IPS DF 4.7 (cell line): ENCODE data around the gene DGKG.

Experiments used
- DNase-seq: peaks from one replicate; pipeline ENCODE4 v3.0.0-alpha.2; 2013; ENCODE audit warnings: low spot score; ENCODE audit errors: extremely low read depth

Gene DGKG

DNA sequence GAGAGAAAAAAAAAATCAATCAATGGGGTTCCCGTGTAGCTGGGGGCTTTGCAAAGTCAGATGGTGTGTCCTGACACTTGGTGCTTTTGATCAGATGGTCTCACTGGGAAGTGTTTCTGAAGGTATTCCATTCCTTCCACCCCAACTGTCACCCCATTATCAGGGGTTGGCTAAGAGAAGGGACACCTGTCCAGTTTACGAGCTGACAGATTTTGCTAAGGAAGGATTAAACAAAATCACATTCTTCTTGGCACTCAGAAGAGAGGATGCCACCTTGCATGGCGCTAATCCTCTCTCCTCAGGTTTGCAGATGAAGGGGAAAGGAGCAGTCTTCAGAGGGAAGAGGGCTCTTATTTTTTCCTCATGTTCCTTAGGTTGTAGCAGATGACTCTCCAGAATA lies 149.4 kb downstream of the DGKG start:
- no peak for DNase-seq

DNA sequence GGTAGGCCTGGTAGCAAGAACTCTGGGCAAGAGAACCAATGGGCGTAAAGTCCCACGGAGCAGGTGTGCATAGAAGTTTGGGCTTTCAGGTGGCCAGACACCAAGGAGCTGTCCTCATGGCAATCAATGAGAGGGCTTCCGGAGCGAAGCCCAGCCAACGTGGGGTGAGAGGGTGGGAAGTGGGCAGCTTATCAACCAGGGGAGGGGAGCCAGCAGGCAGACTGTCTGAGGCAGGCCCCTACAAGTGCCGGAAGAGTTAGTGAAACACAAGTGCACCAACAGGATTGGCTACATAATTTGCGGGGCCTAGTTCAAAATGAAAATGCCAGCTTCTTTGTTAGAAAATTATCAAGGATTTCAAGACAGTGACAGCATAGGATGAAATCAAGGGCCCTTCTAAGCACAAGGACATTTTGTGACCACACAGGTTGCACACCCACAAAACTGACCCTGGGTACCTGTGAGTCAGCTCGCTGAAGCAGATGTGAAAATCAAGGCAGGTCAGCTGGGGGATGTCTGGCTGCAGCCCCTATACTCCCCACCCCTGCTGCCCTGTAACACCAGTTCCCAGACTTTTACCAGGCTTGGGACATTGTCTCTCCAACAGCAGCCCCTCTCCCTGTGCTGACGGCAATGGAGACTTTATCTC lies 151.1 kb downstream of the DGKG start:
- DNase-seq, result no peak

DNA sequence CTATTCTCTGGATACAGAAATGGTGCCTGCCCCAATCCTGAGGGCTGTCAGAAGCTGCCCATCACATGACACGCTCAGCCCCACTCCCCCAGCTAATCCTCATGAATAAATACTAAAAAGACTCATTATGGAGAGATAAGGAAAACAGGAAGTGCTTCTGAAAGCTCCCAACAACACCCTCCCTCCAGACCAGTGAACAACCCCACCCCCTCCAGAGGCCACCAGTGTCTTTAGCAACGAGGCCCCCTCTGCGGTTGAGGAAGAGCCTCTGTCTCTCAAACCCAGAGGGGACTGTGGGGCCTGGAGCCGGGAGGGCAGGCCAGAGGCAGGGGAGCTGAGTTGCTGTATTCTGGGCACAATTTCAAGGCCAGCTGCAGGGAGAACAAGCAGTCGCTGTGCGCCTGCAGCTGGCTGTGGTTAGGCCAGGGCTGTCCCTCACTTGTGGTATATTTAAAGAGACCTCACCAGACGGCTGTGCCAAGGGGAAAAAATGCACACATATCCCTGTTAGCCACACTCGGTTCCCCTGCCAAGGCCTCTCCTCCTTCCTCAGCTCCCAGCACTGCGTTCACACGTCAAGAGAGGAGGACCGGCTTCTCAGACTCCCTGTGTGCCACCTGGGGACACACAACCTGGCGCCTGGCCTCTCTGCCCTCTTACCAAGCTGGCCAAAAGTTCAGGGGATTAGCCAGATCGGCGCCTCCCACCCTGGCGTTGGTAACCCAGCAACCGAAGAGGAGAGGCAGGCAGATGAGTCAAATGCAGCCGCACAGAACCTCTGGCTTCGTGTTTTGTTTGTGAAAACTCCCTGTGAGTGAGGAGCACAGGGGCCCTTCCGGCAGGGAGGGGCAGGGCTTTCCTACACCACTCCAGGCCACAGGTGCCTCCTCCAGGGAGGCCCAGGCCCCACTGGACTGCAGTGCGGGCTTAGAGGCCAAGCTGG lies 152.0 kb downstream of the DGKG start:
- no peak for DNase-seq

DNA sequence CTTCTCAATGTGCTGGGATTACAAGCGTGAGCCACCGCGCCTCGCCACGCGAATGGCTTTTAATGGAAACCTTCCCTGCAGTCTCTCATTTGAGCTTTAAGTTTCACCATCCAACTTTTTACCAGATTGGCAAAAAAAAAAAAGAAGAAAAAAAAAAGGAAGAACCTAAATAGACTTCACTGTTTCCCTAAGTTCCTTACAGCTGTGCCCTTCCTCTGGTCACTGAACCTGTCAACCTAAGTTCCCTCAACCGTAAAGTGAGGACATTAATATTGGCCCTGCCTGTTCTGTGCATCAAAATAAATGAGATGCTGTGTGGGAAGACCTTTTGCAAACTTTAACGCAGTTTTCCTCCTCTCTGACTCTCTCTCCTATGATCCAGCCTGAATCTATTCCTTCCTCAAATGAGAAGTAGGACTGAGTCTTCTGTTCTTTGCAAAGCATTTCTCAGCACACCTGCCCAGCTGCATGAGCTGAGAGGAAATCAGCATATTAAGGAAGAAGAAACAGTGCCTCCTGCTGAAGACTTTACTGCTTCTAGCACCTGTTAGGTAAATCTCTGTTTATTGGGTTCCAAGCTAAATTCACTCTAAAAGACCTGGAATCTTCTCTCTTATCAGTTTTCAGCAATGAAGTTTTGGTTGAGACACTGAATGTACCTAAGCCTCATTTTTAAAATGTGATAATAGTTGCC lies 153.6 kb downstream of the DGKG start:
- DNase-seq, result no peak

DNA sequence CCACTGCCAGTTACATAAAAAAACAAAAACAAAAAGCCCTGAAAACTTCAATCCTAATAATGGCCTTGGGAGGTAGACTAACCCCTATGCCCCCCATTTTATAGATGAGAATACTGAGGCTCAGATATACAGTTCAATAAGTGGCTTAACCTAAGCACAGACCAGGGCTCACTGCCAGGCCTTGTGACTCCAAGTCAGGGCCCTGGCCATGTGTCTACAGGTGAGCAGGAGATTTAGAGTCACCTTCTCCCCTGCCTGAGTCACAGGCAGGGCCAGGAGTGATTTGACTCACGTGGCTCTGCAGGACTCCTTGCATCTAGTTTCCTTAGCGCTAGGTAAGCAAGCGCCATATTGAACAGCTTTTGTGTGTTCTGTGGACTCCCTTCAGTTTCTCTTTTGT lies 154.5 kb downstream of the DGKG start:
- no peak for DNase-seq

DNA sequence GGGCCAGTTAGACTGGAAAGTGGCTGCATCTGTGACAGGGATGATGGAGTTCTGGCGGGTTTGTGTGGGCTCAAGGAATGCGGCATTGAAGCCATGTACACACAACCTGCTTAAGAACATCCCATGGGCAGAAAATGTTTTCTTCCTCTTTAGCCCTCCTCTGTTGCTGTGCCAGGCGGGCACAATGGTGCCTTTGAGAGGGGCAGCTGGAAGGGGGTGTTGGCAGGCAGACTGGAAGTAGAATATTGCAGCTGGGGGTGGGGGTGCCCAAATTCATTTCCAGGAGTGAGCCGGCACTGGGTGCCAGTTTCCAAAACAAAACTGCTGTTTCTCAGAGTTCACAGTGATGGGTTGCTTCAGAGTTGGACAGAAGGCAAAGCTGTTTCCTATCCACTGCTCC lies 161.3 kb downstream of the DGKG start:
- DNase-seq, result no peak

GRCh38 chr3:186198442-186198841 lies 163.6 kb downstream of the DGKG start:
- DNase-seq, result no peak

GRCh38 chr3:186194451-186194811 lies 167.6 kb downstream of the DGKG start:
- no peak for DNase-seq

DNA sequence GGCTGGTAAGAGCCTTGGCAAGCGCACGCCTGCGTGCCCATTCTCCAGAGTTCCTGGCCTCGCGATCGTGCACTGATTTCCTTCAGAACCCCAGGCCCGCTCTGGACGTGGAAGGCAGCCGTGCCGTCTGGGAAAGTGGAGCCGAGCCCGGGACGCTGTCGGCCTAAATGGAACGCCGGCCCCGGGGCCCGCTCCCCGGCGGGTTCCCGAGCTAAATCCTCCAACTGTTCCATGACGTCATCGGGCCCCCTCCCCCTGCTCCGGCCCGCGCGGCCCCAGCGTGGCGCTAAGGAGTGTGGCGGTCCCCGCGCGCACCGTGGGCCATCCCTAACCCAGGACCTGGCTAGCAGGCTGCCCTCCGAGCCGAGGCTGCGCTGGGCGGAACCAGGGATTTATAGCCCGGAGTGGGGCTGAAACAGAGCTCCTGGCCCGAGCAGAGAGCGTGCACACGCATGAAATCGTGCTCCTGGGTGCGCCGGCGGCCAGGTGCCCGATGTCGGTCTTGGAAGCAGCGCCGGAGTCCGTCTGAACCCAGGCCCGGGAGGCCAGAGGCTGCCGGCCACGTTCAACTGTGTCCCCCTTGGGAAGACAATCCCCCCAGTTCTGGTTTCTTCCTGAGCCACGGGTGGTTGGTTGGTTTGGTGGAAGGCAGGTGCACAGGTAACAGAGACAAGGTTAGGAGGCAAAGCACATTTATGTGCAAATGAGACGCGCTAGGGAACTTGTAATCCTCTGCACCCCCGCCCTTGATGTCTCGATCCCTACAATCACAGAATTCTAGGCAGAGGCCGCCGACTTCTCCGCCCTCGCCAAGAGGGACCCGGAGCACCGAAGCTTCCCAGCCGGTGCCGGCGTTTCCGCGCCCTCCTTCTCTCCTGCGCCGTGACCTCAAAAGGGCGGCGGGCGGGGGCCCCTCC lies 168.2 kb downstream of the DGKG start:
- DNase-seq, result no peak

DNA sequence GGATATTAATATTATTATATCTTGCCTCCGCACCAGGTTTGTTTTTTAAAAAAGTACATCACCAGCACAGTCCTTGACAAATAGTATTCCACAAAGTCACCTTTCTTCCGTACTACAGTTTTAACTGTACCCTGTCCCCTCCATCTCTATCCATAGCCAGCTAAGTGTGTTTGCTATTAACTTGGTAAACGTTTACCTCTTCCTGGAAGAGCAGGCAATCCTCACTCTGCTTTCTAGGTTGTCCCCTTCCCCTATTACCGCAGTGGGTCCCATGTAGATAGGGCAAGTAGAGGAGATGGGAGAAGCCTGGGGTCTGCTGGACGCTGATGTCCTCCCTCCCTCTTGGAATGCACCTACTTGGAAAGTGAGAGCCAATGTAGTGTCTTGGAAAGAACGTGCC lies 169.2 kb downstream of the DGKG start:
- DNase-seq, result no peak

DNA sequence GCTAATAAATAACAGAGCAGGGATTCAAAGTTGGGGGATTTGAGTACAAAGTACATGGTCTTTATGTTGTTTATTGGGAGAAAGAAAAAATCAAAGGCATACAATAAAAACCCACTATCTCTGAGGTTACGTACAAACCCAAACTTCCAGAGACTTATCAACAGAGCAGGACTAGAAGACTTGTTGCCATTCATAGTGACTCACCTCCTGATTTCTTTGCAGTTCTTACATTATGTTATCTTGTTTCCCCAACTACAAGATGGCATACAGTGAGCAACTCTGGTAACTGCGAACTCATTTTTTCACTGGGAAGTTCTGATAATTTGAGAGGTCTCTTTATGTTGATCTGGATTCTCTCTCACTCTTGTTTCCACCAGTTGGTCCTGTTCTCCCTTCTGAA lies 172.5 kb downstream of the DGKG start:
- no peak for DNase-seq

DNA sequence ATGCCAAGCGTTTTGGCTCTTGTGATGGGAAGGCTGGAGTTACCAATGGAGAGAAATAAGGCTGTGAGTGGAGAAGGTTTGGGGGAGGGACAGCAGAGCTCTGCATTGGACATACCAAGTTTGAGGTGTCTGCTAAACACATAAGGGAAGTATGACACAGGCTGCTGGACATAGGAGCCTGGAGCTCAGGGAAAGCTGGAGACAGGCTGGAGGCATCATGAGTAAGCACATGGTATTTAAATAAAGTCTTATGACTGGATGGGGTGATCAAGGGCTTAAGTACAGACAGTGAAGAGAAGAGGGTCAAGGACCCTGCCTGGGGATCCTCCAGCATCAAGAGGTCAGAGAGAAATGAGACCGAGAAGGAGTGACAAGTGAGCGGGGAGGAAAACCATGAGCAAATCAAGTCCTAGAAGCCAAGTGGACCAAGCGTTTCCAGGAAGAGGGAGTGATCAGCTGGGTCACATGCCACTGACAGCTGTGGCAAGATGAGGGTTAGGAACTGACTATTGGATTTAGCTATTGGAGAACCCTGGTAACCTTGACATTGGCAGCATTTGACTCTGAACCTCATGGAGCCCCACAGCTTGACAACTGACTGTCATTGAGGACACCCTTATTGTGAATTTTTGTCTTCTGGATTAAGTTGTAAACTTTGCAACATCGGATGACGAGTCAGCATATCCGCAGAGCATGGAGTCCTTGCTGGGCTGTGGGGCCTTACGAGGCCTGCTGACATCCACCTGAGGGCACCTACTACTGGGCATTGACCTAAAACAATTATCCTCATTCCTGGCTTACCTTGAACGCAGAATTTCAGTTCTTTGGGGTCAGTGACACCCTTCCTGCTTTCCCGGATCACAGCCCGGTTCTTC lies 174.4 kb downstream of the DGKG start:
- DNase-seq, result no peak

DNA sequence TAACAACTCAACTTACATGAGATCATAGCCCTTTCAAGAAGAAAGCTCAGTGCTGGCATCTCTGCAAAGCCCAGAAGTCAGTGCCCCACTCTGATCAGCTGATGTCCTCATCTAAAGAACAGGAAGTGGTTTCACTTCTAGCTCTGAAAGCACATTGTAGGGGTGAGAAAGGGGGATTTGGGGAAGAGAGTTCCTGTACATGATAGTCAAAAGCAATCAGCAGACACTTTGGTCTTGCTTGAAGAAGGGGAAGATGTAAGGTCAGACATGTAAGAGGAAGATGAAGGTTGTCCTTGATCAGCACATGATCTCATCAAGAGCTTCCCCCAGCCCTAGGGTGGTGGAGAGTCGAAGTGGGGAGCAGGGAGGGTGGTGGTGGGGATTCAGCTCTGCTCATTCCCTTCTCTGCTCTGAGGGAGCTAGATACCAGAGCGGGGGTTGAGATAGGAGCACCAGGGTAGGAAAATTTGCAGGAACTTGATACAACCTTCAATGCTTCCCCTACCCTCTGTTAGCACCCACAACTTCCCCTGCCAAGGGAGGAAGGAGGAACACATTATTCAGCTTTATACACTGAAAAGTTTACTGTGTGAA lies 176.7 kb downstream of the DGKG start:
- DNase-seq, result no peak

DNA sequence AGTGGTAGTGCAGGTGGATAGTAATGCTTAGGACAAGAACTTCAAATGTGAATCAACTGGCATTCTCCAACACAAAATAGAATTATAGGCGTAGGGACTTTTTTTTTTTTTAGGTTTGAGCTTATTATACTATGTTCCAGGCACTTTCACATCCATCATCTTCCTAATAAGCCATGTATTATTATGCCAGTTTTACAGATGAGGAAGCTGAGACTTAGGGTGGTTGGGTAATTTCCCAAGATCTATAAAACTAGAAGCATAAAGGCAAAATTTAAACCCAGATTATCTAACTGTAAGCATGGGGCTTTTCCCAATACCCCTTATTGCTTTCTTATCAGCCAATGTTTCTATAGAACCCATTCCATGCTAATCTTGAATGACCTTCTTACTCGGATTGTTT lies 178.0 kb downstream of the DGKG start:
- DNase-seq, result no peak

GRCh38 chr3:186182850-186183249 lies 179.2 kb downstream of the DGKG start:
- no peak for DNase-seq

DNA sequence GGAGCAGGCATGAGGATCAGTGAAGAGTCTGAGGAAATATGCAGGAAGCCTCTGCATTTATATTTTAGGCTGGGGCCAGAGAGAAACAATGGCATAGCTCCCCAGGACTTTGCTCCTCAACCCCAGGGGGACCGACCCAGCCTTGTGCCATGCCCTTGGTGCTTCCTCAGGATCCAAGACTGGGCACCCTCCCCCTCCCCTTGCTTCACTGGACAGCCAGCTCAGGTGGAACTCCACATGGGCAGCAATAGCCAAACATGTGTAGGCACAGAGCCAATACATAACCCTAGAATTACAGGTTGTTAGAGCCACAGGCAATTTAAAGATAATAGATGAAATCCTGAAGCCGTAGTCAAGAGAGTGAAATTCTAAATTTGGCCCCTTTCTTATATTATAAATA lies 180.1 kb downstream of the DGKG start:
- no peak for DNase-seq

DNA sequence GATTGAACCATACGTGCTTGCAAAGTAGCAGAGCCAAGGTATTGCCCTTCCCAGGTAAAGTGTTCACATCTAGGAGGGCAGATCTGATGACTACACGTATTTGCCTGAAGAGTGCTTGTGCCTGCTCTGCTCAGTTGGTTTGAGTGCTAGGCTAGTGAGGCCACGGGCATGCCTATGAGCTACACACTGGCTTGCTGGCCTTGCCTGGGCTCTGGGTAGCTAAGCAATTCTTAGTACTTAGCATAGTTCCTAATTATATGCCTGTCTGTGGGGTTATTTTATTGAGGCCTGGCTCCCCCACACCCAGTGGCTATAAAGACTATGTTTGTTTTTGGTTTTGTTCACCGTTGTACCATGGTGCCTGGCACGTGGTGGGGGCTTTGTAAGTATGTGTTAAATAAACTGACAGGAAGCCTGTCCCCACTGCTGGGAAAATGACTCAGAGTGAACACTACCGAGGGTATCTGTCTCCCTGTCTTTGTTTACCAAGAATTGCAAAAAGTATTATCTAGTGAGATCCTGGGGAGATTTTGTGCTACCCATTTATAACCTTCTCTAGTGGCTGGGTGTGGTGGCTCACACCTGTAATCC lies 181.0 kb downstream of the DGKG start:
- no peak for DNase-seq

DNA sequence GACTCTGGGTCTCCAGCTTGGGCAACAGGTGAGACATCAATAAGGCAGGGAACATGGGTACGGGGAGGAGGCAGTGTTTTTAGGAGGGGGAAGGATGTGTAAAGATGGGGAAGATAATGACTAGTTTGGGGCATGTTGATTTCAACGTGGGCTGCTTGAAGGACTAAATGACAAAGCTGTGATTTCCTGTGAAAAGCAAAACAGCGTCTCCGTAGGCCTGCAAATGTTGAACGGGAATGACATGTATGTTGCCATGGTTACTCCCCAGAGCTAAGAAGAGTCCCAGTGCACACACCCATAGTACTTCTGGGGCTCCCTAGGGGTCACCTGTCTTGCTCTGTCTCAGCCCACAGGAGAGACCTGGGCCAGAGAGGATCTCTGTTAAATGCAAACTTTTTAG lies 181.9 kb downstream of the DGKG start:
- no peak for DNase-seq

GRCh38 chr3:186178412-186178811 lies 183.6 kb downstream of the DGKG start:
- no peak for DNase-seq
